ENCODE measurements around the gene PDCD10.

DNA sequence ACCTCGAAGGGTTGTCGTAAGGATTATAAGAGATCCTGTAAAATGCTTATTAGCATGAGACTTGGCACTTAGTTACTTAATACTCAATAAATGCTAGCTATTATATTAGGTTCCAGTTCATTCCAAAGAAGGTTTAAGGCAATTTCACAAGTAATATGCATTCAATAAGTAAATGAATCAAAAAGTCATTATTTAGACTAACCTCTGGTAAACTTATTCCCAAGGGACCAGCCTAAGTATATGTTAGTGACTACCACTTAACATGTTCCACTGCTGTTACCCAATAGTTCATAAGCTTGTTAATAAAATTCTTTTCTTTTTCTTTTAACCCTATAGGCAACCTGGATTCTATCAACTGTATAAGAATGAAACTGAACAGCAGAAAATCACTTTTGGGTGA lies 5.1 kb downstream of the PDCD10 start:
- TF ChIP-seq EP300 (IDR thresholded peaks at IDR 0.05) (no peak), POLR2A (IDR thresholded peaks at IDR 0.05) (no peak), CTCF (IDR thresholded peaks at IDR 0.05) (no peak)
